Right atrium auricular region (tissue), 2 donors: ENCODE results near the gene HSPA2. TPM values are rescaled to one million over a fixed set of nuclear protein-coding genes. Genes with fewer than 3 reads are reported as not detected.

Source experiments
- DNase-seq: peaks from one replicate; pipeline ENCODE4 v3.0.0-alpha.2; 2019; ENCODE audit warnings: low spot score
- H3K27ac ChIP-seq, 2 donors: fragments of 200-600 bp; sonication (generic); 1 replicate in 1 of 2; 2 replicates in 1 of 2; pipeline ENCODE4 v1.5.1; 2016 to 2019
- H3K27me3 ChIP-seq, 2 donors: fragments of 200-600 bp; sonication (generic); one replicate each; pipeline versions ENCODE4 v1.5.1 to v1.6.0; 2017 to 2019
- H3K36me3 ChIP-seq: fragments of 200-600 bp; sonication (generic); one replicate; pipeline ENCODE4 v1.5.1; 2016
- H3K4me1 ChIP-seq, 2 donors: fragments of 200-600 bp; sonication (generic); one replicate each; pipeline versions ENCODE4 v1.5.1 to v1.6.0; 2017 to 2019
- H3K4me3 ChIP-seq, 2 donors: fragments of 200-600 bp; sonication (generic); 1 replicate in 1 of 2; 2 replicates in 1 of 2; pipeline ENCODE4 v1.5.1; 2017 to 2019; ENCODE audit warnings: mild to moderate bottlenecking in 1 of 2, moderate library complexity in 1 of 2
- H3K9me3 ChIP-seq, 2 donors: fragments of 200-600 bp; sonication (generic); one replicate each; pipeline ENCODE4 v1.5.1; 2019
- CTCF ChIP-seq, 2 donors: fragments of 200-600 bp; sonication (generic); IDR thresholded peaks; one replicate each; pipeline ENCODE4 v1.5.1; 2019; ENCODE audit warnings: antibody characterized with exemption in 2 of 2
- total RNA-seq, 2 donors: library from RNA; depleted of rRNA; stranded (reverse); fragments of >200 nt; gene quantifications; one replicate each; pipeline ENCODE4 v1.1.0, GENCODE V29; 2016

HSPA2 gene
- total RNA-seq, 2 donors from 2014 or later: 64.9 to 151 TPM

GRCh38 chr14:64518229-64518628, 22.3 kb upstream of the HSPA2 start:
- Histone ChIP-seq H3K27me3 (no peaks in the 10 kb centered on the region), H3K27ac (no peak overlapping the region), H3K4me1 (peaks cover 0 to 15% of the 10 kb centered on the region in 2 donors), H3K9me3 (no peaks in the 10 kb centered on the region), H3K4me3 (no peak overlapping the region), H3K36me3 (peaks cover 14% of the 10 kb centered on the region)
- TF ChIP-seq CTCF (IDR thresholded peaks at IDR 0.05): no peak
- no peak for DNase-seq

DNA sequence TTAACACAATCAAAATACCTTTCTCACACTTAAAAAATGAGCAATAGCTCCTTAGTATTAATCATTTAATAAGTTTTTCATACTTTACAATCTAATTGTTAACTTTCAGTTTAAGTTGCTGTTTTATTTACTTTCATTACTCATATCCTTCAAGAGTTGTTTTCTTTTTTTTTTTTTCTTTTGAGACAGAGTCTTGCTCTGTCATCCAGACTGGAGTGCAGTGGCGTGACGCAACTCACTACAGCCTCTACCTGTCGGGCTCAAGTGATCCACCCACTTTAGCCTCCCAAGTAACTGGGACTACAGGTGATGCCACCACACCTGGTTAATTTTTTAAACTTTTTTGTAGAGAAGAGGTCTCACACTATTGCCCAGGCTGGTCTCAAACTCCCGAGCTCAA, 19.8 kb upstream of the HSPA2 start:
- Histone ChIP-seq H3K27ac (no peak overlapping the region), H3K27me3 (no peaks in the 10 kb centered on the region), H3K4me3 (no peak overlapping the region), H3K36me3 (peaks cover 14% of the 10 kb centered on the region), H3K4me1 (no peaks in the 10 kb centered on the region), H3K9me3 (no peaks in the 10 kb centered on the region)
- TF ChIP-seq CTCF (IDR thresholded peaks at IDR 0.05): no peak
- no peak for DNase-seq

DNA sequence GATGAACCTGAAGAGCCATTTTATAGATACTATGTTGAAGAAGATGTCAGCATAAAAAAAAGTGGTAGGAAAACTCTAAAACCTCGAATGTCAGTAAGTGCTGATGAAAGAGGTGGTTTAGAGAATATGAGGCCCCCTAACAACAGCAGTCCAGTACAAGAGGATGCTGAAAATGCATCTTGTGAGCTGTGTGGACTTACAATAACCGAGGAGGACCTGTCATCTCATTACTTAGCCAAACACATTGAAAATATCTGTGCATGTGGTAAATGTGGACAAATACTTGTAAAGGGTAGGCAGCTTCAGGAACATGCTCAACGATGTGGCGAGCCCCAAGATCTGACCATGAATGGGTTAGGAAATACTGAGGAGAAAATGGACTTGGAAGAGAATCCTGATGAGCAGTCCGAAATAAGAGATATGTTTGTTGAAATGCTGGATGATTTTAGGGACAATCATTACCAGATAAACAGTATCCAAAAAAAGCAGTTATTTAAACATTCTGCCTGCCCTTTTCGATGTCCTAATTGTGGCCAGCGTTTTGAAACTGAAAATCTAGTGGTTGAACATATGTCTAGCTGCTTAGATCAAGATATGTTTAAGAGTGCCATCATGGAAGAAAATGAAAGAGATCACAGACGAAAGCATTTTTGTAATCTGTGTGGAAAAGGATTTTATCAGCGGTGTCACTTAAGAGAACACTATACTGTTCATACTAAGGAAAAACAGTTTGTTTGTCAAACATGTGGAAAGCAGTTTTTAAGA, 17.8 kb upstream of the HSPA2 start:
- Histone ChIP-seq H3K36me3 (peaks cover 14% of the 10 kb centered on the region), H3K9me3 (no peaks in the 10 kb centered on the region), H3K4me1 (no peaks in the 10 kb centered on the region), H3K27me3 (no peaks in the 10 kb centered on the region), H3K27ac (no peak overlapping the region), H3K4me3 (no peak overlapping the region)
- TF ChIP-seq CTCF (IDR thresholded peaks at IDR 0.05): no peak
- DNase-seq: no peak

- no peaks in the 10 kb centered on the region for H3K4me1 ChIP-seq
- no peak overlapping the region for H3K27ac ChIP-seq
- peaks cover 14% of the 10 kb centered on the region for H3K36me3 ChIP-seq
- DNase-seq: no peak
- H3K27me3 ChIP-seq: no peaks in the 10 kb centered on the region
- TF ChIP-seq CTCF (IDR thresholded peaks at IDR 0.05): no peak
- no peak overlapping the region for H3K4me3 ChIP-seq
- H3K9me3 ChIP-seq: no peaks in the 10 kb centered on the region
Measured at GRCh38 chr14:64525354-64525753, 15.2 kb upstream of the HSPA2 start.

DNA sequence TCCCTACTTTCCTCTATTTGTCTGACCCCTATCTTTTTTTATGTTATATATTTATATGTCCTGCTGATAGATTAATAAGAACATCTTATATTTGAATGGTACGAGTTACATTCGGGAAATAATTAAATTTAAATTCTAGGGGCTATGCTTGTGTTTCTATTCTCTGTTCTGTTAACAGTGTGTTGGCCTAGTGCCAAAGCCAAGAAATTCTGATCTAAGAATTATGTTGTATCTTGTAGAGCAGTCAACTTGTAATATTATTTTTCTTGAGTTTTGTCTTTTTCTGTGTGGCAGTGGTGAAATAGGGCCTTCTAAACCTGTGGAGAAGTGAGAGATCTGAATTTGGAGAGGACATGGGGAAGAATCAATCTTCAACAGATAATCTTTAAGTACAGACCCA, 9.0 kb upstream of the HSPA2 start:
- no peaks in the 10 kb centered on the region for H3K9me3 ChIP-seq
- no peaks in the 10 kb centered on the region for H3K27me3 ChIP-seq
- H3K4me1 ChIP-seq: no peaks in the 10 kb centered on the region
- no peak for DNase-seq
- no peak overlapping the region for H3K27ac ChIP-seq
- no peak overlapping the region for H3K4me3 ChIP-seq
- no peaks in the 10 kb centered on the region for H3K36me3 ChIP-seq
- TF ChIP-seq CTCF (IDR thresholded peaks at IDR 0.05): no peak
